ENCODE measurements around the gene HNRNPC. TPM values are rescaled to one million over a fixed set of nuclear protein-coding genes. Genes with fewer than 3 reads are reported as not detected.
"Not testable (repeated sequence)": the region's sequence is repeated elsewhere in the genome, so short reads cannot be mapped to it uniquely, and the experiment has no call there.

HNRNPC gene
- polyA plus RNA-seq, 3 donors: 830 to 1,041 (median 977) TPM

DNA sequence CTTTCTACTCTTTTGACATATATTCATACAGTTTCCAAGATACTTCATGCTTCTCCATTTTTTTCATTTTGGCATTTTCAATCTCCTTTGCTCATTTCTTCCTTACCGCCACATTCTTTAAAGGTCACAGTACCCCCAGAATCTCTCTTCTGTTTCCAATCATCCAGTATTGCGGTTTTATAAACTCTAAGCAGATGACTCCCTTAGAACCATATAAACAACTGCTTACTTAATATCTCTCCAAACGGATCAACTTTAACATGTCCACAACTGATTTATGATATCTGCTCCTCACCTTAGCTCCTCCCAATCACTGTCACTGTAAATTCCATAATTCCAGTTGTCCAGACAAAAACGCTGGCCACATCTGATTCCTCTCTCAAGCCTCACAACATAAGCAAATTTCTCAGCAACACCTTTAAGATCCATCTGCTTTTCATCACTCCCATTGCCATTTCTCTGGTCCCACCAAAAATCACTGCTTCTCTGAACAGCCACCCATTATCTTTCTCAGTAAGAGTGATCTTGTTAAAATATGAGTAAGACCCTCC, 49.6 kb downstream of the HNRNPC start:
- no peak for DNase-seq

DNA sequence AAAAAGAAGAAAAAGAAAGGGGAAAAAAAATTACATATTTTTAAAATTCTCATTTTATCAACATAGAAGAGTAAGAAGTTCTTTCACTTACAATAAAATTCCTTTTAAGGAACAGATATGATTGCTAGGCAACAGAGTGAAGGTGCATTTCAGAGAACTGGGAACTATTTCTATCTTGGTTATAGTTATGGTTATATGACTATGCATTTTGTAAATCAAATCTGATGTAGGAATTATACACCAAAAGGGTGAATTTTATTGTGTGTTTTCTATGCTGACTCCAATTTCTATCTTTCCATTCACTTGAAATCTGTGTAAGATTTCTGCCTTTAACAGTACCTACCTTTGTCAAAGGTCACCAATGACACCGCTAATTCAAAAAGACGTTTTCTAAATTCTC, 50.1 kb downstream of the HNRNPC start:
- DNase-seq: no peak

DNA sequence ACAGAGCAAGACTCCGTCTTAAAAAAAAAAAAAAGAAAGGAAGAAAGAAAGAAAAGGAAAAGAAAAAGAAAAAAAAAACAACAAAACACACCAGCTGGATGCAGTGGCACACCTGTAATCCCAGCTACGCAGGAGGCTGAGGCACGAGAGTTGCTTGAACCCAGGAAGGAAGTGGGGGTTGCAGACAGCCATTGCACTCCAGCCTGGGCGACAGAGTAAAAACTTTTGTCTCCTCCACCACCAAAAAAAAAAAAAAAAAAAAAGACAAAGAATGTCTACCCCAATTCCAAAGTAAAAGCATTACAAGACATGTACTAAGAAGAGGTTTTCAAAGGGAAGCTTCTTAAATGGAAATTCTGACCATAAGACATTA, 53.4 kb downstream of the HNRNPC start:
- DNase-seq: no peak

DNA sequence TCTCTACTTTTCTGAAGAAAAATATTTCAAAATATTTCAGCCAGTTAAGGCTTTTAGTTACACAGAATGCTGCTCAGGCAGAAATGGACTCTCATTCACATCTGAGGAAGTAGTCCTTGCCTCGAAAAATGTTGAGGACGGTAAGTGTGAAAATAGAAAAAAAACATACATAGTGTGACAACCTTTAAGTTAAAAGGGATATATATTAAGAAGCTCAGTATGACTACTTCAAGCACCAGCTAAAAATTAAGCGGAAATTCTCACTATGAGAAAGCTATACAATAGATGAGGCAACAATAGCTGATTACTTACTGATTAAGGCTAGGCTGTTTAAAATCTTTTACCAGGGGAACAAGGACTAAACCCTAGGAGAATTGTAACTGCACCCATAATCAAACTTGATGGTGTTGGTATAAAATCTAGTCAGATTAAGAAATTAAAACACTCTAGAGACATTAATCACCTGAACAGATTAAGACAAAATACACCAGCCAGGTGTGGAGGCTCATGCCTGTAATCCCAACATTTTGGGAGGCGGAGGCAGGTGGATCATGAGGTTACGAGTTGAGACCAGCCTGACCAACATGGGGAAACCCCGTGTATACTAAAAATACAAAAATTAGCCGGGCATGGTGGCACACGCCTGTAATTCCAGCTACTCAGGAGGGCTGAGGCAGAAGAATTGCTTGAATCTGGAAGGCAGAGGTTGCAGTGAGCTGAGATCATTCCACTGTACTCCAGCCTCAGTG, 53.9 kb downstream of the HNRNPC start:
- DNase-seq: no peak

DNA sequence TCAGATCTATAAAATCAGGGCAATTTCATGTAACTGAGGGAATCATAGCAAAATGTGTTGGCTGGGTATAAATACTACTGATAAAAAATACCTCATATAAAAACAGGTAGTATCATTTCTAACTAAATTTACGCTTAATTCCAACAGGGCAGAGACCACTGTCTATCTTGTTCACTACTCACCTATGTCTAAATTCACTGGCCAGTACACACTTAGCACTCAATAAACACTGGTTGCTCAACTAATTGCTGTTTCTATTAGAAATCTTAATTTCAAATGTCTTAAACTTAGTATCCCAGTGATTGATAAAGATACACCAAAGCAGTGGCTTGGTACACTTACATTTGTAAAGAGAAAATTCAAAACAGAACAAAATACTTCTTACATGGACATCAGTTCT, 55.6 kb downstream of the HNRNPC start:
- no peak for DNase-seq

DNA sequence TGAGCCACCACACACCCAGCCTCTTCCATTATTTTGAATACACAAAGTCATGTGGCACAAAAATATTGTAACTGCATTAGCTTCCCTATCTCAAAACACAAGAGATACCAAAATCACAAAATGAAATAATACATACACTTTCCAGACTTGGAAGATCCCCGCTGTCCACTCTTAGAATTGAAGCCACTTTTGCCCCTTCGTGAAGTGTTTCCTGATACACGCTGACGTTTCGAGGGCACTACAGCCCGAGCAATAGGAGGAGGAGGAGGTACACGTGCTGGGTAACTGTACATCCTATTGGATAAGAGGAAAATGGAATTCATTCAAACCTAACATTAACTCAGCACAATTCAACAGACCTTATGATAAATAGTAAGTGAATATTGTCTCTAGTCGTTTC, 56.4 kb downstream of the HNRNPC start:
- not testable (repeated sequence) for DNase-seq

DNA sequence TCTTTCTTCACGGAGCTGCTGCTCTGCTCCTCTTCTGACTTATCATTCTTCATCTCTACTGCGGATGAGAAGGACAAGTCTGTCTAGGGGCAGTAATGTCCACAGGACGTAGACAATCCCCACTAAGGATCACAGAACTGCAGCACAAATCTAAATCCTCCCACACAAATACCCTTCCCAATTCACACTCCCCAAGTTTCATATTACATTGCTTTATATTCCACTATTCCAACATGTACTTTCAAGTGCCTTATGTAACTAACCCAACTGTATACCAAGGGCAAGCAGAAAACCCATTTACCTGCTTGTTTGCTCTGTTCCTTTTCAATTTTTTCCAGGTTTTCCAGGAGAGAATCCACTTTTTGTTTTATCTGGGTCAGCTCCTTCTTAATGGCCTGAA, 57.7 kb downstream of the HNRNPC start:
- DNase-seq: no peak

DNA sequence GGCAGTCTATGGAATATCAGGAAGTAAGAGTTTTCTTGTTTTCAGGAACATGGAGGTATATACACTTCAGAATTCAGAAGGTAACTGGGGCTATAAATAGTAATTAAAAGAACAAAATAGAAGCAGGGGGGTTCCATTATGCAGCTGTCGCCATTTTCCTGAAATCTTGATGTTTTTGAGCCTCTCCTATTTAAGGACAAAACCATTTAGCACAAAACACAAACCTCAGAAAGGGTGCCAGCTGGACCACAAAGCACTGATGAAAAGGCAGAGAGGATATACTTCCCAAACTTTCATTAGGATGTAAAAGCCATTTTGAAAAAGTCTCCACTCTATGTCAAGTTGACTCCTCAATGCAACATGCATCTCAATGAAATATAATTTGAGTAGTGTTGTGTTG, 59.2 kb downstream of the HNRNPC start:
- DNase-seq: no peak

DNA sequence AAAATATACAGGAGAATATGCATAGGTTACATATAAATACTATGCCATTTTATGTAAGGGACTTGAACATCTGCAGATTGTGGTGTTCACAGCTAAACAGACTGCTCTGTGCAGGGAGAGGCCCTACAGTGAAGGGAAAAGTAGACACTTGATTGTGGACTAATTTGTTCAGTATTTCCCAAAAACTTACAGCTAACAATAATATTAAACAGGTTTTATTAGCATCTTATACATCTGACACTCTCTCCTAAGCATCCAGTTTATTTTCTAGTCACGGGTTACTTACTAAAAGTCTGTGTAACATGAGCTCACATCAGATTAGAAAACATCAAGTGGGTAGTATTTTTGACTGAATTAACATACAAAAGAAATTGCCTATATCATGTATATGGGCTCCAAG, 60.1 kb downstream of the HNRNPC start:
- DNase-seq: no peak

DNA sequence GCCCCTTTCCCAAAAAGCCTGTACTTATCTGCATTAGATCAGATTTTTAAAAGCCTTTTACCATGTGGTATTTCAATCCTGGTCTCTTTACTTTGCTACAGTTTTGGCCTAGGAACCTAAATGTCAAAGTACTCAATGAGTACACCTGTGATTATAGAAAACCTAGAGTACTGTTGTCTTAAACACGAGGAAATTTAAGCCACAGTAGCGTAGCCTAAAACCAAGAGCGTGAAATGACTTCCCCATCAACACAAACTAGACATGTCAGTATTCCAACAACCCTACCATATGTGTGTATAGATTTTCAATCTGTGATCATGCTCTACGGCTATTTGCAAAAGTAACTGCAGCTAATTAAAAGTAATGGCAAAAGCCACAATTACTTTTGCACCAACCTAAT, 60.7 kb downstream of the HNRNPC start:
- no peak for DNase-seq

DNA sequence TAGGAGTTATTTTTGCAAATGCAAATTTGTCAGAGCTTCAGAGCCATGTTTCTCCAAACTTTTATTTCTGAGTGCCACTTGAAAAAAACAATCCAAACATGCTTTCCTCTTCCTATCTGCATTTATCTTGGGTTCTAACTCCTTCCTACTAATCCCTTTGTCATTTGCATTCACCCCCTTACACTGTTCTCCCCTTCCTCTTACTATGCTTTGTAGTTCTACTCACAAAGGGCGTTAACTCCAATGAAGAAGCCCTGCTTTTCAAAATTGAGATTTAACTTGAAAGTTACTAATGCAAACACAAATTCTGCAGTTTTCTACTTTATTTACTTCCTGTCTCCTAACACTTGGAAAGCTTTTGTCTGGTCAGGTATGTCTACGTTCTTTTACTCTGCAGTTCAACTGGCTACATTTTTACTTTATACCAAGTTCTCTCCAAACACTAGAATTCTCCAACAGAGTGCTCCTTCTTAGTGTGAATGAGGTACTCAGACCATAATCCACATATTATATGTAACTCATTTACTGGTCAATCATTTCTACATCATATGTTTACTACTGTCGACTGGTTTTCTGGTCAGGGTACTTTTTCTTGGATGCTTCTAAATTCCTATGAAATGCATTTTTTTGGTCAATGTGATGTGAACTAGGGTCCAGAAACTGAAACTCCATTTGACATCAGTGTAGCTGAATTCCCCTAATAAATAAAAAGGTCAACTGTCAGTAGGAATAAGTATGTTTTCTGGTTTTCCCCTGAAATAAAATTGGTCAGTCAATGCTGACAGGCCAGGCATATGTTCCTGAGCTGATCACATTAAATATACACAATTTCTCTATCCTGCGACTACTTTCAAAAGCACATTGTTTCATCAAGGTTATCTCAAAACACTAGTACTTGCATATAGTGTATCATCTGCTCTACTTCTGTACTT, 62.2 kb downstream of the HNRNPC start:
- no peak for DNase-seq

DNA sequence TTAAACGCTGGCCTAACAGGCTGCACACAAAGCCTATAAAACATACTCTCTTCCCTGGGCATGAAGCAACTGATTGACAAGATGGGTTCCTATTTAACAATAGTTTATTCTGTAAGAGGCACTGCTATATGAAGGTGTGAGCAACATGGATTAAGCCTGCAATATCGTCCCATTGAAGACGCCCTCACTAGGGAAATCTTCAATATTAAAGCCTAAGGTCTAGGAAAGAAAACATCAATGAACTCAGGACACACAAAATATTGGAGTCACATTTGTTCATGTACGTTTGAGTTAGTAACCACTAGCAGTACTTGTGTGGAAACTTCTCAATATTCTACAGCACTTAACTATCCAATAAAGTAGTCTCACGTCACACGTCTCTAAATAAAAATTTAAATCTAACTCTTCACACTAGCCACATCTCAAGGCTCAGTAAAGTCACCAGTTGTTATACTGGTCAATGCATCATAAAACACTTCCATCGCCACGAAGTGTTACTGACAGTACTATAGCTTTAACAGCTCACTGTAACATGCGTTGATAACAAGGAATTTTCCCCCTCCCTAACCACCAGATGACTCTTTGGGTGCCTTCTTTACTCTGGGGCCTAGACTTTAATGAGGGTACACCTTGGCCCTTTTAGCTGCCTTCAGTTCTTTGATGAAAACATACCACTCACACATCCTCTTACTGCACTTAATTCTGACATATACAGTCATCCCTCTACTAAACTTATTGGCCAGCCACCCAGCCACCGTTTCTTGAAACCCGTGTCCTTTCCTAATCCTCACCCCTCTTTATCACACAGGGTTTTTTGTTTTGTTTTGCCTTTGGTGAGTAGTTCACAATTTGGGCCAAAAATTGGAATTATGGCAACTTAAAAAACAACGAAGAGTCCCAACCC, 63.3 kb downstream of the HNRNPC start:
- DNase-seq: no peak

DNA sequence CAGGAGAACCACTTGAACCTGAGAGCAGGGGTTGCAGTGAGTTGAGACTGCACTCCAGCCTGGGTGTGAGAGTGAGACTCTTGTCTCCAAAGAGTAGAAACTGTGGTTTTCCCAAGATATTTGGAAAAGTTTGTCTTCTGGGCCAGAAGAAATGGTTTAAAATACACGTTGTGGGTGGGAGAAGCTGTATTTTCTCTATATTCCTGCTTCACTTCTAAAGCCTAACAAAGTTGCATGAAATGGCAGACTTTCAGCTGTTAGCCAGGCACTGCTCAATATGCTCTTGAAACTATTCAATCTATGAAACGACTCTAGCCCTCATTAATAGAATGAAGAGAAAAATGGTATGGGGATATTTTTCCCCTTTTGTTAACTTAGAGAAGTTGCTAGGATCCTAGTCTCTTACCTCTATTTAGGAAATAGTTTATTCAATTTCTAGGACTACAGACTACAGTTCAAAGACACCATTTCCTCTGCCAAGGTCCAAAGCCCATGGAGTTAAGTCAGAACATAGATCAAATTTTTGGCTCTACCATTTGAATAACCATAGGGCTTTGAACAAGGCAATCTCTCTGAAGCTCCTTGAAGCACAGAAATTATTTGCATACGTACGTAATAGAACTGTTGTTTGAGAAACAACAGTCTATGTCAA, 64.1 kb downstream of the HNRNPC start:
- DNase-seq: no peak

DNA sequence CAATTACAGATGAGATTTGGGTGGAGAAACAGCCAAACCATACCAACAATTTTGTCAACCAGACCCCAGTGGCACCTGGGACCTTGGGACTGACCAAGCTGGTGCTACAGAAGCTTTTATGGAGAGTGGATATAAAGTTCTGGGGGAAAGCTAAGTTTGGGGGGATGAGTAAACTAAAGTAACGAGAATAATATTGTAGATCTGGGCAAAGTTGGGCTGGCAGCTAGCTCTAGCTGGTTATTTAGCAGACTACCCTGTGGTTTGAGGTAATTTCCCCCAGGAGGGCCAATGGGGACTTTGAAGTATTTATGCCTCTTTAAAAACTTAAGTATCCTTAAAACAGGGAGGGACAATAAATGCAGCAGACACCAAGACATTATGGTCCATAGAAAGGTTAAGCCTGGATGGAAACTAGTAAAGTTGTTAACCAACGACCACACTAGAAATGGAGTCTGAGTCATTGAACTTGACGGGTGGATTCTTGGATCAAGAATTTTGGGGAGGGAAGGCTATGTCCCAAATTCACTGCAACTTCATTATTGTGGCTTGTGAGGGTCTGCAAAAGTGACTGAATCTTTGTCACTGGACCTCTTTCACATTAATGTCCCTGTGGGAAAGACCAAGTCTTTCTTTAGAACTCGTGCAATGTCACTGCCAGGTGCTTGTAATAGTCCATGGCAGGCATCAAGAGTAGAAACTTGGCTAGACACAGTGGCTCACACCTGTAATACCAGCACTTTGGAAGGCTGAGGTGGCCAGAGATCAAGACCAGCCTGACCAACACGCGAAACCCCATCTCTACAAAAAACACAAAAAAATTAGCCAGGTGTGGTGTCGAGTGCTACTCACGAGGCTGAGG, 64.8 kb downstream of the HNRNPC start:
- no peak for DNase-seq

DNA sequence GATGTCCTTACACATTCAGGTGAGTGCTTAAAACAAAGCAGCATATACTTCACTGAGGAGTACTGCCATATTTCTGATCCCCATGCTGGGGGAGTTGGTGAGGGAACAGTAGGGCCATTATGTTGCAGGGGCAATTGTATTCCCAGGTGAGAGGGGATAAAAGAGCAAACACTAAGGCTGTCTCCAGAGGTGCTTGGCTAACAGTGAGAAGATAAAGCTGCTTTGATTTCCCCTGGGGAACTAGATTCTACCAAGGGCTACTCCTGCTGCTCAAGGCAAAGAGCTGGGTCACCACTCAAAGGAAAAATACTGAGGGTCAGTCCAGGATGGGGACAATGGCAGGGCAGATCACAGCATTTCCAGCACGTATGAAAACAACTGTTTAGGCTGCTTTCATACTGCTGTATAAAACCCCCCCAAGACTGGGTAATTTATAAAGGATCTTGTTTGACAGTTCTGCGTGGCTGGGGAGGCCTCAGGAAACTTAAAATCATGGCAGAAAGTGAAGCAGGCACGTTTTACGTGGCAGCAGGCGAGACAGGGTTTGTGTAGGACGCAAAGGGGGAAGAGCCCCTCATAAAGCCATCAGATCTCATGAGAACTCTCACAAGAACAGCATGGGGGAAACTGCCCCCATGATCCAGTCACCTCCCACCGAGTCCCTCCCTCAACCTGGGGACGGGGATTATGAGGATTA, 65.6 kb downstream of the HNRNPC start:
- DNase-seq: no peak

DNA sequence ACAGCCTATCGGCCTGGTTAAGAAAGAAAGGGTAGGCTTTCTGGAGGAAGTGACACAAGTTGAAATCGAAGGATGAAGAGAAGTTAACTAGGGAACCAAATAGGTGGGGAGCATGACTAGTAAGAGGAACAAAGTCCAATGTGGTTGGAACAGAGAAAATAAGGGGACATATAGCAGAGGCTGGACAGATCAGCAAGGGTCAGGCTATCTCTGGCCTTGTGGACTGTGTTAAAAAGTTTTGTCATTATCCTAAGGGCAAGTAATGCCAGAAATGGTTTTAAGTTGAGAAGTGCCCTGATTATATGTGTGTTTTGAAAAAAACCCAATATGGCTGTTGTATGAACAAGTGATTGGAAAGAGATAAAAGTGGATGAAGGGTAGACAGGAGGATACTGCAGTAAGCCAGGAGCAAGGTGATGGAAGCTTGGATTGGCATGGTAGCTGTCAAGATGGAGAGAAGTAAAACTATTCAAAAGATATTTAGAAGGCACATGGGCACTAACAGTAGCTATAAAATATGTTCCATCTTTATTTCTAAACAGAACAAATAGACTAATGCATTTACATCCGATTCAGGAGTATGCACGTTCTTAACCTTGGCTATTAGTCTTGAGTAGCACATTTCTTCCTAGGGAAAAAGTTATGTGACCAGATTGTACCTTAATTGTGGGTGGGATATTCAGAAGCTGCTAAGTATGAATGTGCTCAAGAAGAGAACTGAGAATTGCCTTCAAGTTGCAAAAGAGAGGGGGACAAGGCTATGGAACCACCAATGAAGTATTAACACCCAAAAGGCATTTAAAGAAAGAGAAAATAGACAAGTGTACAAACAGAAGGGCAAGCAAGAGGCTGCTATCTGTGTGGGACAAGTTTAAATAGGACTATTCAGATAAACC, 66.5 kb downstream of the HNRNPC start:
- no peak for DNase-seq

DNA sequence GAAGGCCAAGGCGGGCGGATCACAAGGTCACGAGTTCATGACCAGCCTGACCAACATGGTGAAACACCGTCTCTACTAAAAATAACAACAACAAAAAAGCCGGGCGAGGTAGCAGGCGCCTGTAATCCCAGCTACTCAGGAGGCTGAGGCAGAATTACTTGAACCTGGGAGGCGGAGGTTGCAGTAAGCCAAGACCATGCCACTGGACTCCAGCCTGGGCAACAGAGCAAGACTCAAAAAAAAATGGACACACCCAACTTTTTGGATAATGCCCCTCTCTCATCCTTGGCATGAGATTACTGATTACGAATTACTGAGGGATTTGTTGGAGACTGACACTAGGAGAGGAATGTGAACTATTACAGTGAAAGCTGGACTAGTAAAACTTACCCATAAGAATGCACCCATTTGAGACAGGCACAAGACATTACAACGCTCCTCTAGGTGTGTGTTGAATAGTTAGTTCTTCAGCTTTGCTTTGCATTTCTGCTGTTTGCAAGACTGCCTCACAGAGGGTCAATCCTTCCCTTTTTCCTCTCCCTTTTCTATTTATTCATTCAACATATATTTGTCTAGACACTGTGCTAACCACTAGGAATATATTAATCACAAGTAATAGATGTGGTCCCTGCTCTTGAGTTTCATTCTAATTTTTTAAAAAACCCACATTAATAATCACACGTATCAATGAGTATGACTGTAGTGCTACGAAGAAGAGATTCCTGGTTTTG, 67.3 kb downstream of the HNRNPC start:
- no peak for DNase-seq

Data from renal pelvis (tissue), 4 donors.